Transverse colon (tissue), 4 donors: ENCODE measurements around the gene PLEKHO2.

ENCODE experiments used
- CTCF ChIP-seq, 5 experiments: fragments of 200-600 bp in 3 of 5; fragments of 450-650 bp in 2 of 5; sonication (generic) in 3 of 5; IDR thresholded peaks; 1 replicate in 2 of 5; 2 replicates in 3 of 5; pipeline ENCODE4 v1.5.1; 2016 to 2017; ENCODE audit warnings: antibody characterized with exemption in 5 of 5, inconsistent platforms in 3 of 5, mild to moderate bottlenecking in 2 of 5, moderate library complexity in 1 of 5
- EP300 ChIP-seq: sonication (generic); formaldehyde crosslinking; IDR thresholded peaks from one replicate; pipeline ENCODE4 v1.6.1; 2017; ENCODE audit warnings: antibody characterized with exemption, low read depth
- POLR2A ChIP-seq: fragments of 450-650 bp; IDR thresholded peaks from one replicate; pipeline ENCODE4 v1.6.1; 2016; ENCODE audit warnings: antibody characterized with exemption, mild to moderate bottlenecking, moderate library complexity
- POLR2AphosphoS5 ChIP-seq, 3 donors: sonication (generic); formaldehyde crosslinking; IDR thresholded peaks; one replicate each; pipeline ENCODE4 v1.6.1; 2016; ENCODE audit warnings: antibody characterized with exemption in 3 of 3

- TF ChIP-seq CTCF (IDR thresholded peaks at IDR 0.05) (no peak), POLR2A (no peak), POLR2AphosphoS5 (IDR thresholded peaks at IDR 0.05) (no peak), EP300 (no peak)
Measured at GRCh38 chr15:64855205-64855975, 13.7 kb downstream of the PLEKHO2 start.
